DND-41 (cell line): ENCODE measurements around the gene MAP3K15.

Source experiments
- ATAC-seq: fragments of 200-7000 bp; cut with Tn5 transposase; 3 replicates; pipeline ENCODE4 v1.9.1; 2021; ENCODE audit warnings: low read depth; ENCODE audit not compliant: insufficient read depth
- DNase-seq: peaks from one replicate; pipeline ENCODE4 v3.0.0-alpha.2; 2020
- H2AFZ ChIP-seq: 2 replicates; pipeline ENCODE4 v1.6.0; 2012; ENCODE audit warnings: low read depth, low read length
- H3K27ac ChIP-seq: 2 replicates; pipeline ENCODE4 v1.5.1; 2012; ENCODE audit warnings: low read length, inconsistent platforms
- H3K27me3 ChIP-seq: fragments of 200-600 bp; sonication (generic); 2 replicates; pipeline ENCODE4 v1.6.0; 2012; ENCODE audit warnings: low read length, mild to moderate bottlenecking, inconsistent platforms; ENCODE audit not compliant: insufficient read depth, poor library complexity
- H3K36me3 ChIP-seq: 2 replicates; pipeline ENCODE4 v1.5.1; 2012; ENCODE audit warnings: low read length, inconsistent platforms; ENCODE audit not compliant: insufficient read depth
- H3K4me1 ChIP-seq: 2 replicates; pipeline ENCODE4 v1.5.1; 2012; ENCODE audit warnings: mild to moderate bottlenecking, low read length; ENCODE audit not compliant: insufficient read depth
- H3K4me2 ChIP-seq: 2 replicates; pipeline ENCODE4 v1.6.0; 2012; ENCODE audit warnings: mild to moderate bottlenecking, moderate library complexity, low read length, inconsistent platforms; ENCODE audit not compliant: insufficient read depth
- H3K4me3 ChIP-seq, 2 experiments: fragments of 200-600 bp in 1 of 2; shearing (Covaris generic) in 1 of 2; 2 replicates each; pipeline ENCODE4 v1.5.1; 2012 to 2016; ENCODE audit warnings: inconsistent platforms in 2 of 2, low read length in 2 of 2, mild to moderate bottlenecking in 2 of 2, low read depth in 1 of 2, moderate library complexity in 1 of 2
- H3K79me2 ChIP-seq: 2 replicates; pipeline ENCODE4 v1.6.0; 2012; ENCODE audit warnings: low read length, inconsistent platforms; ENCODE audit not compliant: insufficient read depth
- H3K9ac ChIP-seq: 2 replicates; pipeline ENCODE4 v1.6.0; 2012; ENCODE audit warnings: low read depth, mild to moderate bottlenecking, inconsistent platforms, low read length, moderate library complexity
- H3K9me3 ChIP-seq: 2 replicates; pipeline ENCODE4 v1.5.1; 2012; ENCODE audit warnings: low read length, moderate library complexity, mild to moderate bottlenecking, inconsistent platforms; ENCODE audit not compliant: insufficient read depth, severe bottlenecking
- H4K20me1 ChIP-seq: 2 replicates; pipeline ENCODE4 v1.6.0; 2012; ENCODE audit warnings: low read length; ENCODE audit not compliant: insufficient read depth
- EZH2 ChIP-seq: IDR thresholded peaks from 3 replicates; pipeline ENCODE4 v1.6.1; 2012; ENCODE audit warnings: borderline replicate concordance, low read depth, mild to moderate bottlenecking, moderate library complexity, low read length, inconsistent platforms; ENCODE audit not compliant: severe bottlenecking
- TF ChIP-seq, protein P1 (sequence below): IDR thresholded peaks from 2 replicates; pipeline ENCODE4 v1.5.1; 2012; ENCODE audit warnings: borderline replicate concordance, low read length, moderate library complexity, mild to moderate bottlenecking; ENCODE audit not compliant: poor library complexity, severe bottlenecking; ENCODE audit errors: extremely low read depth

MAP3K15 gene

DNA sequence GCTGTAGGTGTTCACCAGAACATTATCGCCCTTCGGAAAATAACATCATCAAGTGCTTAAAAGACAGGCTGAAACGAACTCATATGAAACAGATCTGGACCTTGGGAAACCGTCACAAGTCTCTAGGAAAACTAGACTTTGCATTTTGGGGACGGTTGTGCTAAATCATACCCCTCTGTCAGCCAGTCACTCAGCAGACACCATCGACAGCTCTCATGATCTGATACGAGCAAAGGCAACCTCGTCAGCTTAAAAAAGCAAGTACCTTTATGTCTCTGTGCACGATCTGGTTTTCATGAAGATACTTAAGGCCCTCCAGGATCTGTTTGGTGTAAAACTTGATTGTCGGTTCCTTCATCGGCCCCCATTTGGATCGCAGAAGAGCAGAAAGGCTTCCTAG lies 123.2 kb downstream of the MAP3K15 start:
- Histone ChIP-seq H3K27me3 (no peaks in the 10 kb centered on the region), H3K36me3 (no peaks in the 10 kb centered on the region), H3K4me1 (no peaks in the 10 kb centered on the region), H3K79me2 (no peaks in the 10 kb centered on the region), H3K9me3 (no peaks in the 10 kb centered on the region), H3K27ac (no peak overlapping the region), H3K4me2 (no peak overlapping the region), H2AFZ (no peak overlapping the region), H3K9ac (no peak overlapping the region), H4K20me1 (no peaks in the 10 kb centered on the region), H3K4me3 (no peak overlapping the region)
- no peak for TF ChIP-seq EZH2
- TF ChIP-seq, protein P1, sequence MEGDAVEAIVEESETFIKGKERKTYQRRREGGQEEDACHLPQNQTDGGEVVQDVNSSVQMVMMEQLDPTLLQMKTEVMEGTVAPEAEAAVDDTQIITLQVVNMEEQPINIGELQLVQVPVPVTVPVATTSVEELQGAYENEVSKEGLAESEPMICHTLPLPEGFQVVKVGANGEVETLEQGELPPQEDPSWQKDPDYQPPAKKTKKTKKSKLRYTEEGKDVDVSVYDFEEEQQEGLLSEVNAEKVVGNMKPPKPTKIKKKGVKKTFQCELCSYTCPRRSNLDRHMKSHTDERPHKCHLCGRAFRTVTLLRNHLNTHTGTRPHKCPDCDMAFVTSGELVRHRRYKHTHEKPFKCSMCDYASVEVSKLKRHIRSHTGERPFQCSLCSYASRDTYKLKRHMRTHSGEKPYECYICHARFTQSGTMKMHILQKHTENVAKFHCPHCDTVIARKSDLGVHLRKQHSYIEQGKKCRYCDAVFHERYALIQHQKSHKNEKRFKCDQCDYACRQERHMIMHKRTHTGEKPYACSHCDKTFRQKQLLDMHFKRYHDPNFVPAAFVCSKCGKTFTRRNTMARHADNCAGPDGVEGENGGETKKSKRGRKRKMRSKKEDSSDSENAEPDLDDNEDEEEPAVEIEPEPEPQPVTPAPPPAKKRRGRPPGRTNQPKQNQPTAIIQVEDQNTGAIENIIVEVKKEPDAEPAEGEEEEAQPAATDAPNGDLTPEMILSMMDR, result no peak
- no peak for DNase-seq
- ATAC-seq, result no peak

DNA sequence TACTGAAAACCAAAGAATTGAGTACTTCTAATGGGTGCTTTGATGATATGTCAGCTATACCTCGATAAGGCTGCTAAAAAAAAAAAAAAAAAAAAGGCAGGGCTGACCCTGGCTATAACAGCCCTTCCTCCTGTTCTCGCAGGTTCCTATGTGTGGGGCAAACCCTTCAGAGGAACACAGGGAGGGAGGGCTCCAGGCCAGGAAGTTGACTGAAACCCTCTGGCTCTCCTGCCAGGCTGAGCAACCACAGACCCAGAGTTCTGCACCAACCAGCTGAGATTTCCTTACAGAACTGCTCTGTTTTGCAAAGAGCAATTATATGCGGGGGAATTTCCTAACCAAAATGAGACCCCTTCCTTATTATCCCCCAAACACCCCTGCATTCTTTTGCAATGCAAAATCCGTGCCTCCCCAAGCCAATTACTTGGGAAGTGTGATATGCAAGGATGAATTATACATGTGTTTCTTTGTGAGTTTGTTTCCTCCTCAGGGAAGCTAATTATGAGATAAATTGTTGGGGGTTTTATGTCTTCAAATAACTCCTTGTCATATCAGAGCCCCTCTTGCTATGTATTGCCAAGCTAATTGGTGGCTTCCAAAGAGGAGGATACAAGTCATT lies 126.0 kb downstream of the MAP3K15 start:
- H3K79me2 ChIP-seq, result no peaks in the 10 kb centered on the region
- ATAC-seq (no peak), DNase-seq (no peak)
- H2AFZ ChIP-seq, result no peak overlapping the region
- H3K4me3 ChIP-seq, result no peak overlapping the region
- no peak overlapping the region for H3K4me2 ChIP-seq
- no peak overlapping the region for H3K9ac ChIP-seq
- no peaks in the 10 kb centered on the region for H3K36me3 ChIP-seq
- H3K4me1 ChIP-seq, result no peaks in the 10 kb centered on the region
- H3K9me3 ChIP-seq, result no peaks in the 10 kb centered on the region
- no peaks in the 10 kb centered on the region for H3K27me3 ChIP-seq
- H3K27ac ChIP-seq, result no peak overlapping the region
- TF ChIP-seq, protein P1, result no peak
- no peak for TF ChIP-seq EZH2
- no peaks in the 10 kb centered on the region for H4K20me1 ChIP-seq

DNA sequence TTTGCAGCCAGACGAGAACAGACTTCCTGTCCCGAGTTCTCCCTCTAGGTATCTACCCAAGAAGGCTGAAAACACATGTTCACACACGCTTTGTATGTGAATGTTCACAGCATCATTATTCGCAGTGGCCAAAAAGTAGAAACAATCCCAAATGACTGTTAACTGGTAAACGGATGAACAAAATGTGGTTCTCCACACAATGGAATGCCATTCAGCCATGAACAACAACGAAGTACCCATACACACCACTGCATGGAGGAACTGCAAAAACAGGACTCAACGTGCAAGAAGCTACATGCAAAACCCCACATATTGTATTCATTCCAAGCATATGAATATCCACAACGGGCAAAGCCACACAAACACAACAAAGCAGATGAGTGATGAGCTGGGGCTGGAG lies 126.6 kb downstream of the MAP3K15 start:
- no peak for TF ChIP-seq EZH2
- TF ChIP-seq, protein P1, result no peak

DNA sequence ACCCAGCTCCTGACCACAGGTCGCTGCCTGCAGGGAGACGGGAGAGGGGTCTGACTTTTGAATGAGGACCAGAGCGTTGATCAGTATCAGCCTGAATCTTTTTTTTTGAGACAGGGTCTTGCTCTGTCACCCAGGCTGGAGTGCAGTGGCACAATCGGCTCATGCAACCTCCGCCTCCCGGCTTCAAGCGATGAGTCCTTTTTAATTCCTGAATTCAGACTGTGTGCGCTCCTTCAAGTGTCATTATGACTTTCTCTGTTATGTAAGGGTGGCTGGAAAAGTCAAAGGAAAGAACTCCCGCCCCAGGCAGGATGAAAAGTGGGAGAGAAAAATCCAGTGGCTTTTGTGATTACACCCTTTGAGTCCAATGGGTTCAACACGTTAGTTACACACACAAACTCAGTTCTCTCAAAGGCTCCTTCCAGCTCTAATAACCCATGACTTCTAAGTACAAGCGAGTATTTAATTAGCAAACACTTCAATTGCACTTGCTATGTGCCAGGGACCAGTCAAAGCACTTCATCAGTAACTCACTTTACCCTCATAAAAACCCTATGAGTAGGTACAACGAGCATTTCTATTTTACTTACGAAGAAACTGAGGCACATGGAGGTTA lies 127.1 kb downstream of the MAP3K15 start:
- Histone ChIP-seq H4K20me1 (no peaks in the 10 kb centered on the region), H2AFZ (no peak overlapping the region), H3K36me3 (no peaks in the 10 kb centered on the region), H3K4me3 (no peak overlapping the region), H3K4me2 (no peak overlapping the region), H3K9me3 (no peaks in the 10 kb centered on the region), H3K79me2 (no peaks in the 10 kb centered on the region), H3K4me1 (no peaks in the 10 kb centered on the region), H3K27ac (no peak overlapping the region), H3K9ac (no peak overlapping the region), H3K27me3 (no peaks in the 10 kb centered on the region)
- DNase-seq, result no peak
- ATAC-seq, result no peak
- TF ChIP-seq EZH2, result no peak
- TF ChIP-seq, protein P1, result no peak

More for the DNA sequence above, 126.6 kb downstream of the MAP3K15 start:
- Histone ChIP-seq H3K27me3 (no peaks in the 10 kb centered on the region), H3K79me2 (no peaks in the 10 kb centered on the region), H3K4me3 (no peak overlapping the region), H3K36me3 (no peaks in the 10 kb centered on the region), H3K9ac (no peak overlapping the region), H3K4me2 (no peak overlapping the region), H2AFZ (no peak overlapping the region), H3K9me3 (no peaks in the 10 kb centered on the region), H3K4me1 (no peaks in the 10 kb centered on the region), H4K20me1 (no peaks in the 10 kb centered on the region), H3K27ac (no peak overlapping the region)
- no peak for ATAC-seq
- no peak for DNase-seq
